Endothelial cell (in vitro differentiated cells): ENCODE data around the gene PCDHB14. TPM values are rescaled to one million over a fixed set of nuclear protein-coding genes. Genes with fewer than 3 reads are reported as not detected.
A peak's percentile ranks its signal among the peaks of the same experiment; 100 is the strongest.
"Not testable (repeated sequence)": the region's sequence is repeated elsewhere in the genome, so short reads cannot be mapped to it uniquely, and the experiment has no call there.

ENCODE experiments used
- DNase-seq: peaks from one replicate; pipeline ENCODE4 v3.0.0; 2021; ENCODE audit warnings: low spot score
- H3K27ac Mint-ChIP-seq: one replicate; pipeline ENCODE4 v1.8.0; 2021; ENCODE audit warnings: mixed read lengths, inconsistent platforms; ENCODE audit not compliant: unreplicated experiment
- H3K27me3 Mint-ChIP-seq: one replicate; pipeline ENCODE4 v1.8.0; 2021; ENCODE audit warnings: mild to moderate bottlenecking, moderate library complexity, mixed read lengths, inconsistent platforms; ENCODE audit not compliant: unreplicated experiment
- H3K36me3 Mint-ChIP-seq: one replicate; pipeline ENCODE4 v1.8.0; 2021; ENCODE audit warnings: mild to moderate bottlenecking, low read depth, mixed read lengths, inconsistent platforms; ENCODE audit not compliant: unreplicated experiment
- H3K4me1 Mint-ChIP-seq: one replicate; pipeline ENCODE4 v1.8.0; 2021; ENCODE audit warnings: mild to moderate bottlenecking, mixed read lengths, inconsistent platforms; ENCODE audit not compliant: unreplicated experiment
- H3K4me3 Mint-ChIP-seq: one replicate; pipeline ENCODE4 v1.8.0; 2021; ENCODE audit warnings: mild to moderate bottlenecking, mixed read lengths, inconsistent platforms; ENCODE audit not compliant: unreplicated experiment
- H3K9me3 Mint-ChIP-seq: one replicate; pipeline ENCODE4 v1.8.0; 2021; ENCODE audit warnings: mixed read lengths, inconsistent platforms; ENCODE audit not compliant: unreplicated experiment
- CTCF ChIP-seq: fragments of 200-600 bp; sonication (generic); IDR thresholded peaks from one replicate; pipeline ENCODE4 v1.5.0; 2021; ENCODE audit warnings: antibody characterized with exemption; ENCODE audit not compliant: unreplicated experiment
- total RNA-seq: library from RNA; stranded (reverse); fragmentation: NEBNext Ultra II Directional; extraction: Animal tissue kit (Norgen Biotek cat#: 25700); gene quantifications from one replicate; pipeline ENCODE4 v1.2.1, GENCODE V29; 2021; ENCODE audit not compliant: unreplicated experiment

PCDHB14 gene
- total RNA-seq, 1 donor from 2014 or later = 8.4 TPM

- Mint-ChIP-seq H3K36me3 (peaks cover 47% of the 10 kb centered on the region), H3K4me1 (peaks cover 15% of the 10 kb centered on the region), H3K27me3 (peaks cover 5% of the 10 kb centered on the region), H3K4me3 (peak within 1 kb of the TSS; percentile 77), H3K27ac (no peak within 1 kb of the TSS), H3K9me3 (peaks cover 10% of the 10 kb centered on the region)
- peak; percentile 73 for DNase-seq
- TF ChIP-seq CTCF = peak; percentile 88
Measured at GRCh38 chr5:141192110-141192725, 30.9 kb upstream of the PCDHB14 start, which contains the start of gene PCDHB10. PCDHB10 (plus strand) TSS chr5:141192353; CDS start chr5:141192553, 200 bp downstream.

GRCh38 chr5:141194332-141194731 lies 28.8 kb upstream of the PCDHB14 start:
- H3K4me3 Mint-ChIP-seq, H3K27ac Mint-ChIP-seq, H3K27me3 Mint-ChIP-seq, DNase-seq, H3K9me3 Mint-ChIP-seq: not testable (repeated sequence)
- peaks cover 37% of the 10 kb centered on the region for H3K36me3 Mint-ChIP-seq
- H3K4me1 Mint-ChIP-seq = peaks cover 11% of the 10 kb centered on the region

GRCh38 chr5:141196363-141196762 lies 26.8 kb upstream of the PCDHB14 start:
- TF ChIP-seq CTCF = no peak
- no peak overlapping the region for H3K4me3 Mint-ChIP-seq
- no peak for DNase-seq
- peaks cover 10% of the 10 kb centered on the region for H3K4me1 Mint-ChIP-seq
- H3K36me3 Mint-ChIP-seq = peaks cover 47% of the 10 kb centered on the region
- peaks cover 11% of the 10 kb centered on the region for H3K9me3 Mint-ChIP-seq
- peaks cover 11% of the 10 kb centered on the region for H3K27me3 Mint-ChIP-seq
- H3K27ac Mint-ChIP-seq = no peak overlapping the region

- TF ChIP-seq CTCF = peak; percentile 56
- H3K4me3 Mint-ChIP-seq = peak within 1 kb of the TSS; percentile 76
- peaks cover 6% of the 10 kb centered on the region for H3K27me3 Mint-ChIP-seq
- H3K27ac Mint-ChIP-seq = no peak within 1 kb of the TSS
- H3K9me3 Mint-ChIP-seq = peaks cover 11% of the 10 kb centered on the region
- peaks cover 36% of the 10 kb centered on the region for H3K36me3 Mint-ChIP-seq
- DNase-seq = peak; percentile 33
- peaks cover 2% of the 10 kb centered on the region for H3K4me1 Mint-ChIP-seq
Measured at GRCh38 chr5:141199359-141200235, 23.5 kb upstream of the PCDHB14 start, which contains the start of gene PCDHB11. PCDHB11 (plus strand) TSS chr5:141199627; CDS start chr5:141199775, 148 bp downstream.

- Mint-ChIP-seq H3K9me3 (peaks cover 11% of the 10 kb centered on the region), H3K4me3 (peak overlapping the region; percentile 76), H3K36me3 (peaks cover 30% of the 10 kb centered on the region)
- H3K4me1 Mint-ChIP-seq, DNase-seq, H3K27ac Mint-ChIP-seq, H3K27me3 Mint-ChIP-seq: not testable (repeated sequence)
Measured at GRCh38 chr5:141201126-141201525, 22.0 kb upstream of the PCDHB14 start.

- peaks cover 30% of the 10 kb centered on the region for H3K36me3 Mint-ChIP-seq
- peak overlapping the region; percentile 81 for H3K4me3 Mint-ChIP-seq
- not testable (repeated sequence) for H3K27me3 Mint-ChIP-seq, H3K27ac Mint-ChIP-seq, H3K9me3 Mint-ChIP-seq, DNase-seq, H3K4me1 Mint-ChIP-seq
Measured at GRCh38 chr5:141201646-141202045, 21.5 kb upstream of the PCDHB14 start.
